ENCODE data around the gene ESYT3. TPM values are rescaled to one million over a fixed set of nuclear protein-coding genes. Genes with fewer than 3 reads are reported as not detected.
"Not testable (repeated sequence)": the region's sequence is repeated elsewhere in the genome, so short reads cannot be mapped to it uniquely, and the experiment has no call there.

Gene ESYT3
- total RNA-seq, 1 donor from 2014 or later = 5.1 TPM

GRCh38 chr3:138493804-138494606 is 59.6 kb downstream of the ESYT3 start:
- no peak for DNase-seq (ENCODE audit: low spot score)

- no peak for DNase-seq (ENCODE audit: low spot score)
Observed at GRCh38 chr3:138494607-138494929, 60.2 kb downstream of the ESYT3 start.

- not testable (repeated sequence) for DNase-seq (ENCODE audit: low spot score)
Observed at GRCh38 chr3:138495638-138496037, 61.2 kb downstream of the ESYT3 start.

- no peak for DNase-seq (ENCODE audit: low spot score)
Observed at GRCh38 chr3:138496436-138496835, 62.0 kb downstream of the ESYT3 start.

- DNase-seq (ENCODE audit: low spot score) = no peak
Observed at GRCh38 chr3:138497021-138497420, 62.6 kb downstream of the ESYT3 start.

GRCh38 chr3:138497851-138498250 is 63.4 kb downstream of the ESYT3 start:
- DNase-seq (ENCODE audit: low spot score) = no peak

GRCh38 chr3:138498991-138499390 is 64.6 kb downstream of the ESYT3 start:
- DNase-seq (ENCODE audit: low spot score) = no peak

GRCh38 chr3:138507524-138507923 is 73.1 kb downstream of the ESYT3 start:
- no peak for DNase-seq (ENCODE audit: low spot score)

- DNase-seq (ENCODE audit: low spot score) = no peak
Observed at GRCh38 chr3:138509586-138509985, 75.2 kb downstream of the ESYT3 start.

- no peak for DNase-seq (ENCODE audit: low spot score)
Observed at GRCh38 chr3:138511945-138512344, 77.5 kb downstream of the ESYT3 start.

GRCh38 chr3:138513090-138513843 is 78.9 kb downstream of the ESYT3 start:
- DNase-seq (ENCODE audit: low spot score) = no peak

GRCh38 chr3:138521445-138521844 is 87.0 kb downstream of the ESYT3 start:
- DNase-seq (ENCODE audit: low spot score) = not testable (repeated sequence)

Other genes starting within 250 kb of the ESYT3 start
- 40.8 TPM for gene ARMC8, start 247.3 kb upstream of the ESYT3 start, total RNA-seq
- 2.6 TPM for gene NME9, start 104.8 kb upstream of the ESYT3 start, total RNA-seq
- 31.7 TPM for gene MRAS, start 86.0 kb upstream of the ESYT3 start, total RNA-seq
- 49.5 TPM for gene CEP70, start 159.6 kb downstream of the ESYT3 start, total RNA-seq
- 19.5 TPM for gene FAIM, start 174.2 kb downstream of the ESYT3 start, total RNA-seq